C4-2B (cell line): ENCODE results near the gene TBC1D9.

Experiments used
- CTCF ChIP-seq: fragments of 450-650 bp; conservative IDR thresholded peaks from 2 replicates; pipeline ENCODE4 v1.5.1; 2017; ENCODE audit warnings: mild to moderate bottlenecking
- ZFX ChIP-seq: fragments of 450-650 bp; IDR thresholded peaks from 2 replicates; pipeline ENCODE4 v1.6.1; 2017

DNA sequence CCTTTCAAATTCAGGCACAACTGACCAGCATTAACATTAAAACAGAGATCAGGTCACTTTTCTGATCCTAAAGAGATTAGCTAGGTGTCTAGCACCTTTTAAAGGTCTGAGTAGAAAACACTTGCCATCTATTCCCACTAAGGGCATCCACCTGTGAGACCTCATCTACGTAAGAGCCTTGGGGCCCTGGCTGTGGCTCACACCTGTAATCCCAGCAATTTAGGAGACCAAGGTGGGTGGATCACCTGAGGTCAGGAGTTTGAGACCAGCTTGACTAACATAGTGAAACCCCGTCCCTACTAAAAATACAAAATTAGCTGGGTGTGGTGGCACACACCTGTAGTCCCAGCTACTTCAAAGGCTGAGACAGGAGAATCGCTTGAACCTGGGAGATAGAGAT is 11.8 kb downstream of the TBC1D9 start:
- TF ChIP-seq CTCF, result no peak
- no peak for TF ChIP-seq ZFX
